GM23338 (cell line): Measurements from ENCODE around the gene ADORA1.

Source experiments
- CTCF ChIP-seq, 2 experiments: fragments of 200-600 bp in 1 of 2; sonication (generic) in 1 of 2; conservative IDR thresholded peaks; 2 replicates each; pipeline versions ENCODE4 v1.5.1 to v1.6.1; 2016 to 2017; ENCODE audit warnings: antibody characterized with exemption in 2 of 2, low read depth in 2 of 2, mild to moderate bottlenecking in 2 of 2, moderate library complexity in 1 of 2
- POLR2AphosphoS5 ChIP-seq: IDR thresholded peaks from 2 replicates; pipeline ENCODE4 v1.6.1; 2016; ENCODE audit warnings: antibody characterized with exemption, low read depth
- ZNF331 ChIP-seq: fragments of 250-450 bp; sonication (Bioruptor Pico); IDR thresholded peaks from 2 replicates; pipeline ENCODE4 v1.5.0; 2020; ENCODE audit warnings: low read depth, mild to moderate bottlenecking, moderate library complexity

GRCh38 chr1:203215573-203215972 is 88.0 kb downstream of the ADORA1 start:
- TF ChIP-seq CTCF (conservative IDR thresholded peaks at IDR 0.05; ENCODE audit: low read depth in 2 of 2) (no peak), POLR2AphosphoS5 (no peak), ZNF331 (CRISPR knock-in tag) (no peak)
